ENCODE data around the gene TMSB4X. TPM values are rescaled to one million over a fixed set of nuclear protein-coding genes. Genes with fewer than 3 reads are reported as not detected.

Gene TMSB4X
- total and polyA plus RNA-seq, 2 of the 8 experiments (the other 6 are each of a cell fraction or from before 2014, with no cell fraction given): 2,063 to 2,112 TPM

DNA sequence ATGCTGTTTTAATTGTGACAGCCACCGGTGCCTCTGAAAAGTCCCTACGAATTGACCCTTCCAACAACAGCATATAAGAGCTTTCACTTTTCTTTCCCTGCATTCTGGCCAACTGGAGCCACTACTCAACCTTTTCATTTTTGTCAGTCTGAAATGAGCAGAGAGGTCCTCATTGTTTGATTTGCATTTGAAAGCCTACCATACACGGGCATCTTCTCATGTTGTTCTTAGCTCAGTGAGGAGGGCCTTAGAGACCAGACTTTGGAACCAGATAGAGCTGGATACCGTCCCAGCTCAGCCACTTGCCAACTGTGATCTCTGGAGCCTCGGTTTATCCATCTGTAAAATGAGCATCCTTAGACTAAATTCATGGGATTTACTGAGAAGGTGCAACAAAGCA is 16.9 kb upstream of the TMSB4X start (continued):
- TF ChIP-seq CHD7 (IDR thresholded peaks at IDR 0.05; ENCODE audit: insufficient replicate concordance, low read length) (no peak), GTF2F1 (IDR thresholded peaks at IDR 0.05; ENCODE audit: borderline replicate concordance, low read depth, low read length) (no peak), JUND (IDR thresholded peaks at IDR 0.05; ENCODE audit: low read length) (no peak), CBX5 (IDR thresholded peaks at IDR 0.05; ENCODE audit: low read depth, low read length) (no peak), KDM5A (IDR thresholded peaks at IDR 0.05; ENCODE audit: low read length) (no peak), CHD1 (IDR thresholded peaks at IDR 0.05; ENCODE audit: low read depth, low read length) (no peak), KDM4A (IDR thresholded peaks at IDR 0.05; ENCODE audit: low read depth, low read length, severe bottlenecking) (no peak), BRCA1 (IDR thresholded peaks at IDR 0.05; ENCODE audit: low read depth, low read length) (no peak)
- TF ChIP-seq, protein P1, sequence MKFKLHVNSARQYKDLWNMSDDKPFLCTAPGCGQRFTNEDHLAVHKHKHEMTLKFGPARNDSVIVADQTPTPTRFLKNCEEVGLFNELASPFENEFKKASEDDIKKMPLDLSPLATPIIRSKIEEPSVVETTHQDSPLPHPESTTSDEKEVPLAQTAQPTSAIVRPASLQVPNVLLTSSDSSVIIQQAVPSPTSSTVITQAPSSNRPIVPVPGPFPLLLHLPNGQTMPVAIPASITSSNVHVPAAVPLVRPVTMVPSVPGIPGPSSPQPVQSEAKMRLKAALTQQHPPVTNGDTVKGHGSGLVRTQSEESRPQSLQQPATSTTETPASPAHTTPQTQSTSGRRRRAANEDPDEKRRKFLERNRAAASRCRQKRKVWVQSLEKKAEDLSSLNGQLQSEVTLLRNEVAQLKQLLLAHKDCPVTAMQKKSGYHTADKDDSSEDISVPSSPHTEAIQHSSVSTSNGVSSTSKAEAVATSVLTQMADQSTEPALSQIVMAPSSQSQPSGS (IDR thresholded peaks at IDR 0.05; ENCODE audit: low read length): no peak

Measured in H1 (cell line).